GM23338 (cell line): ENCODE data around the gene UMOD. TPM values are rescaled to one million over a fixed set of nuclear protein-coding genes. Genes with fewer than 3 reads are reported as not detected.

Experiments
- ATAC-seq: fragments of 200-7000 bp; cut with Tn5 transposase; 3 replicates; pipeline ENCODE4 v1.9.1; 2020
- DNase-seq: peaks from one replicate; pipeline ENCODE4 v3.0.0-alpha.2; 2015; ENCODE audit warnings: low spot score
- H2AFZ ChIP-seq: fragments of 200-600 bp; sonication (generic); 2 replicates; pipeline ENCODE4 v1.8.0; 2016; ENCODE audit warnings: antibody characterized with exemption, mild to moderate bottlenecking, moderate library complexity
- H3F3A ChIP-seq: fragments of 200-600 bp; sonication (generic); replicated peaks from 2 replicates; pipeline ENCODE4 v1.8.0; 2017; ENCODE audit warnings: antibody characterized with exemption, mixed run types, low read depth
- H3K27ac ChIP-seq: fragments of 200-600 bp; sonication (generic); 2 replicates; pipeline ENCODE4 v1.6.1; 2016; ENCODE audit warnings: low read depth
- H3K27me3 ChIP-seq: fragments of 200-600 bp; sonication (generic); 2 replicates; pipeline ENCODE4 v1.8.0; 2016; ENCODE audit warnings: mild to moderate bottlenecking, mixed run types, moderate library complexity; ENCODE audit not compliant: insufficient read depth
- H3K36me3 ChIP-seq: fragments of 200-600 bp; sonication (generic); 2 replicates; pipeline ENCODE4 v1.8.0; 2016; ENCODE audit warnings: mild to moderate bottlenecking; ENCODE audit not compliant: insufficient read depth
- H3K4me1 ChIP-seq: fragments of 200-600 bp; sonication (generic); 2 replicates; pipeline ENCODE4 v1.8.0; 2016; ENCODE audit warnings: mild to moderate bottlenecking, moderate library complexity; ENCODE audit not compliant: insufficient read depth
- H3K4me2 ChIP-seq: fragments of 200-600 bp; sonication (generic); 2 replicates; pipeline ENCODE4 v1.7.1; 2017; ENCODE audit warnings: mixed run types
- H3K4me3 ChIP-seq: fragments of 200-600 bp; sonication (generic); 2 replicates; pipeline ENCODE4 v1.6.1; 2016; ENCODE audit warnings: mixed run types
- H3K79me2 ChIP-seq: fragments of 200-600 bp; sonication (generic); replicated peaks from 2 replicates; pipeline ENCODE4 v1.8.0; 2017; ENCODE audit warnings: mild to moderate bottlenecking; ENCODE audit not compliant: insufficient read depth
- H3K9me2 ChIP-seq: fragments of 200-600 bp; sonication (generic); 2 replicates; pipeline ENCODE4 v1.8.0; 2017; ENCODE audit not compliant: insufficient read depth
- H4K20me1 ChIP-seq: fragments of 200-600 bp; sonication (generic); replicated peaks from 2 replicates; pipeline ENCODE4 v1.8.0; 2017; ENCODE audit warnings: mild to moderate bottlenecking; ENCODE audit not compliant: insufficient read depth
- H3K27ac Mint-ChIP-seq: 2 replicates; pipeline ENCODE4 v1.8.0; 2020; ENCODE audit warnings: inconsistent platforms, mild to moderate bottlenecking, moderate library complexity, mixed read lengths
- H3K27me3 Mint-ChIP-seq: 3 replicates; pipeline ENCODE4 v1.8.0; 2022; ENCODE audit warnings: low read depth, mild to moderate bottlenecking, moderate library complexity, mixed read lengths, inconsistent platforms; ENCODE audit not compliant: insufficient read depth, poor library complexity
- H3K36me3 Mint-ChIP-seq: 3 replicates; pipeline ENCODE4 v1.8.0; 2021; ENCODE audit warnings: low read depth, mild to moderate bottlenecking, inconsistent platforms, moderate library complexity, mixed read lengths
- H3K4me1 Mint-ChIP-seq: 3 replicates; pipeline ENCODE4 v1.8.0; 2020; ENCODE audit warnings: mild to moderate bottlenecking, inconsistent platforms, mixed read lengths
- H3K4me3 Mint-ChIP-seq: 3 replicates; pipeline ENCODE4 v1.8.0; 2021; ENCODE audit warnings: moderate library complexity, mild to moderate bottlenecking, inconsistent platforms, mixed read lengths
- H3K9me3 Mint-ChIP-seq: 3 replicates; pipeline ENCODE4 v1.8.0; 2020; ENCODE audit warnings: moderate library complexity, mild to moderate bottlenecking, inconsistent platforms, mixed read lengths
- ETS1 ChIP-seq: IDR thresholded peaks from 2 replicates; pipeline ENCODE4 v1.6.1; 2016; ENCODE audit warnings: antibody characterized with exemption
- EZH2 ChIP-seq: fragments of 200-600 bp; sonication (generic); IDR thresholded peaks from one replicate; pipeline ENCODE4 v1.8.0; 2017; ENCODE audit warnings: antibody characterized with exemption, mild to moderate bottlenecking, low read depth; ENCODE audit not compliant: unreplicated experiment
- JUNB ChIP-seq: IDR thresholded peaks from one replicate; pipeline ENCODE4 v1.6.1; 2016; ENCODE audit warnings: antibody characterized with exemption; ENCODE audit not compliant: unreplicated experiment
- STAT1 ChIP-seq: IDR thresholded peaks from one replicate; pipeline ENCODE4 v1.6.1; 2016; ENCODE audit warnings: antibody characterized with exemption; ENCODE audit not compliant: unreplicated experiment
- ZNF114 ChIP-seq: fragments of 250-450 bp; sonication (Bioruptor Pico); IDR thresholded peaks from 2 replicates; pipeline ENCODE4 v1.5.0; 2020; ENCODE audit warnings: mild to moderate bottlenecking, moderate library complexity
- ZNF331 ChIP-seq: fragments of 250-450 bp; sonication (Bioruptor Pico); IDR thresholded peaks from 2 replicates; pipeline ENCODE4 v1.5.0; 2020; ENCODE audit warnings: low read depth, mild to moderate bottlenecking, moderate library complexity
- ZNF462 ChIP-seq: fragments of 250-450 bp; sonication (Bioruptor Pico); IDR thresholded peaks from 2 replicates; pipeline ENCODE4 v1.5.0; 2020; ENCODE audit warnings: mild to moderate bottlenecking, moderate library complexity
- polyA plus RNA-seq: library from polyadenylated mRNA; unstranded; fragments of >200 nt; fragmentation: Nextera tagmentation; extraction: Ambion mirVana; gene quantifications from 2 replicates; pipeline ENCODE4 v1.2.1, GENCODE V29; 2016
- total RNA-seq: library from RNA; depleted of rRNA; stranded (reverse); fragments of >200 nt; shearing (Covaris generic); gene quantifications from 2 replicates; pipeline ENCODE4 v1.2.3, GENCODE V29; 2014

The UMOD gene
- total and polyA plus RNA-seq, 2 experiments from 2014 or later, result not detected

DNA sequence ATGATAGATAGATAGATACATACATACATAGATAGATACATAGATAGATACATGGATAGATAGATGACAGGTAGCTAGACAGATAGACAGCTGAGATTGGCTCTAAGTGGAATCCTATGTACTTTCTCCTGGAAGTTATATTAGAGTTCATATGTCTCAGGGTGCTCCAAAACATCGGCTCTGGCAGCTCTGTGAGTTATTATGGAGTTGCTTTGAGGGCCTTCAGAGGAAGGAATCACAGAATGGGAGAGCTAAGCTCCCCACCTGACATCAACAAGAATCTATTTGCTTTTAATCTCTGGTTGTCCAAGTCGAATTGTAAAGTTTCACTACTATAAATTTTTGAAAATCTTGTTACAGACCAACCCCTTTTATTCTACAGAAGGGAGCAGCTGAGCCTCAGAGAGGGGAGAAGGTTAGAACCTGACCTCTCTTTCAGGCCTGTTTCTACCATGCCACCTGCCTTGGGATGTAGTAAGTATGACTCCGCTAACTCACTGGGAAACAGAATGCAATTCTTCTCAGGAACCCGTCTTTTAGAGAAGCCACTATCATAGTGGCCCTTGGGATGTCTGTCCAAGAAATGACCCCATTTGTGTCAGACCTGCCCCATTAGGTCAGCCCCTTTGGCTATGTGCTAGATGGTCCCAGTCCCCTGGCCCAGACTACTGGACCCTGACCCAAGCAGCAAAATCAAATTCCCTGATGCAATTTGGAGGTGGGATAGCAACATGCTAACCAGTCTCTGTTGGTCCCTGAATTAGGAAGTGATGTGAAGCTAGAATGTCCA is 43.5 kb downstream of the UMOD start (continued):
- TF ChIP-seq ZNF462 (CRISPR knock-in tag) (no peak), ETS1 (no peak), ZNF331 (CRISPR knock-in tag) (no peak), ZNF114 (CRISPR knock-in tag) (no peak)

DNA sequence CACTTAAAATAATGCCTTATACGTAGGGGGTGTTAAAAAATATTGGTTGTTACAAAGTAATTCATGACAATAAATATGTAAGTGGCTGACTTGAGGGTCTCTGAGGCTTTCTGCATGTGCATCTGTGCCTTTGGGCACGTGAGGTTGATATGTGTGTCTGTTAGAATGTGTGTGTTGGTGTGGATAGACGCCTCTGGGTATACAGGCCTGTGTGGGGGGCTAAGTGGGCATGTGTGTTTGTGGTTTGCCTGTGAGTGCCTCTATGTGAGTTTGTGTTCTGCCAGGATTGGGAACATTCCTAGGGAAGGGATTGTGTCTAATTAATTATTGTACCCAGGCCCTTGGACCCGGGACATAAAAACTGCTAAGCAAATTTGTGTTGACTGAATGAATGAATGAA is 44.2 kb downstream of the UMOD start:
- Histone ChIP-seq H3K27me3 (no peaks in the 10 kb centered on the region), H3K27ac (no peak overlapping the region), H3K79me2 (no peaks in the 10 kb centered on the region), H3F3A (no peaks in the 10 kb centered on the region), H3K4me2 (no peak overlapping the region), H3K36me3 (no peaks in the 10 kb centered on the region), H3K9me2 (peaks cover 1% of the 10 kb centered on the region), H3K4me3 (no peak overlapping the region), H3K4me1 (no peaks in the 10 kb centered on the region), H2AFZ (no peak overlapping the region), H4K20me1 (no peaks in the 10 kb centered on the region)
- Mint-ChIP-seq H3K27ac (no peak overlapping the region), H3K36me3 (no peaks in the 10 kb centered on the region), H3K4me1 (no peaks in the 10 kb centered on the region), H3K27me3 (peaks cover 2% of the 10 kb centered on the region), H3K9me3 (no peaks in the 10 kb centered on the region), H3K4me3 (no peak overlapping the region)
- DNase-seq (no peak), ATAC-seq (no peak)
- TF ChIP-seq ZNF462 (CRISPR knock-in tag) (no peak), STAT1 (no peak), JUNB (no peak), EZH2 (no peak)
